ENCODE measurements around the gene ST3GAL5.

ST3GAL5 gene

GRCh38 chr2:85866165-85866659, 22.6 kb downstream of the ST3GAL5 start:
- no peak for DNase-seq (ENCODE audit: low read depth)

GRCh38 chr2:85865539-85866164, 23.1 kb downstream of the ST3GAL5 start:
- no peak for DNase-seq (ENCODE audit: low read depth)

- DNase-seq (ENCODE audit: low read depth), result no peak
Measured at GRCh38 chr2:85864654-85865053, 24.1 kb downstream of the ST3GAL5 start.

- no peak for DNase-seq (ENCODE audit: low read depth)
Measured at GRCh38 chr2:85862426-85862825, 26.4 kb downstream of the ST3GAL5 start.

- DNase-seq (ENCODE audit: low read depth), result no peak
Measured at GRCh38 chr2:85861650-85862049, 27.1 kb downstream of the ST3GAL5 start.

- DNase-seq (ENCODE audit: low read depth), result no peak
Measured at GRCh38 chr2:85861180-85861579, 27.6 kb downstream of the ST3GAL5 start.

GRCh38 chr2:85858841-85859240, 29.9 kb downstream of the ST3GAL5 start:
- DNase-seq (ENCODE audit: low read depth), result no peak

GRCh38 chr2:85854897-85855296, 33.9 kb downstream of the ST3GAL5 start:
- DNase-seq (ENCODE audit: low read depth), result no peak

GRCh38 chr2:85854166-85854509, 34.7 kb downstream of the ST3GAL5 start:
- no peak for DNase-seq (ENCODE audit: low read depth)

GRCh38 chr2:85853499-85854165, 35.2 kb downstream of the ST3GAL5 start:
- DNase-seq (ENCODE audit: low read depth), result no peak

- no peak for DNase-seq (ENCODE audit: low read depth)
Measured at GRCh38 chr2:85852937-85853498, 35.8 kb downstream of the ST3GAL5 start.

- no peak for DNase-seq (ENCODE audit: low read depth)
Measured at GRCh38 chr2:85852152-85852840, 36.5 kb downstream of the ST3GAL5 start.

- DNase-seq (ENCODE audit: low read depth), result no peak
Measured at GRCh38 chr2:85851253-85852151, 37.3 kb downstream of the ST3GAL5 start.

- DNase-seq (ENCODE audit: low read depth), result no peak
Measured at GRCh38 chr2:85850451-85850850, 38.3 kb downstream of the ST3GAL5 start.

GRCh38 chr2:85847051-85847588, 41.7 kb downstream of the ST3GAL5 start:
- no peak for DNase-seq (ENCODE audit: low read depth)

- DNase-seq (ENCODE audit: low read depth), result no peak
Measured at GRCh38 chr2:85846411-85846810, 42.4 kb downstream of the ST3GAL5 start.

GRCh38 chr2:85844486-85844885, 44.3 kb downstream of the ST3GAL5 start:
- DNase-seq (ENCODE audit: low read depth), result no peak

- DNase-seq (ENCODE audit: low read depth), result peak; percentile 32
Measured at GRCh38 chr2:85843543-85843942, 45.2 kb downstream of the ST3GAL5 start.

- no peak for DNase-seq (ENCODE audit: low read depth)
Measured at GRCh38 chr2:85840091-85840490, 48.7 kb downstream of the ST3GAL5 start.

GRCh38 chr2:85839461-85839860, 49.3 kb downstream of the ST3GAL5 start:
- DNase-seq (ENCODE audit: low read depth), result no peak

- DNase-seq (ENCODE audit: low read depth), result no peak
Measured at GRCh38 chr2:85838641-85839040, 50.1 kb downstream of the ST3GAL5 start.

GRCh38 chr2:85838181-85838580, 50.6 kb downstream of the ST3GAL5 start:
- no peak for DNase-seq (ENCODE audit: low read depth)
